ENCODE data around the gene RNF150.
"Not testable (repeated sequence)": the region's sequence is repeated elsewhere in the genome, so short reads cannot be mapped to it uniquely, and the experiment has no call there.

DNA sequence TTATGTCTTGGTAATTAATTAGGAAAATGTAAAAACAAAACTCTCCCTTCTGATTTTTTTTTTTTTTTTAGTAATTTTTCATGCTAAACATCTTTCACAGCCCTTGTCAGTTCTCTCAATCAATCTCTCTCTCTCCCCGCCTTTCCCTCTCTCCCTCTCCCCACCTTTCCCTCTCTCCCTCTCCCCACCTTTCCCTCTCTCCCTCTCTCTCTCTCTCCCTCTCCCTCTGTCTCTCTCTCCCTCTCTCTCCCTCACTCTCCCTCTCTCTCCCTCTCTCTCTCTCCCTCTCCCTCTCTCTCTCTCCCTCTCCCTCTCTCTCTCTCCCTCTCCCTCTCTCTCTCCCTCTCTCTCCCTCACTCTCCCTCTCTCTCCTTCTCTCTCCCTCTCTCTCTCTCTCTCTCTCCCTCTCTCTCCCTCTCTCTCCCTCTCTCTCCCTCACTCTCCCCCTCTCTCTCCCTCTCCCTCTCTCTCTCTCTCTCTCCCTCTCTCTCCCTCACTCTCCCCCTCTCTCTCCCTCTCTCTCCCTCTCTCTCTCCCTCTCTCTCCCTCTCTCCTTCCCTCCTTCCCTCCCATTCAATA, 322.6 kb downstream of the RNF150 start:
- TF ChIP-seq, protein P1, sequence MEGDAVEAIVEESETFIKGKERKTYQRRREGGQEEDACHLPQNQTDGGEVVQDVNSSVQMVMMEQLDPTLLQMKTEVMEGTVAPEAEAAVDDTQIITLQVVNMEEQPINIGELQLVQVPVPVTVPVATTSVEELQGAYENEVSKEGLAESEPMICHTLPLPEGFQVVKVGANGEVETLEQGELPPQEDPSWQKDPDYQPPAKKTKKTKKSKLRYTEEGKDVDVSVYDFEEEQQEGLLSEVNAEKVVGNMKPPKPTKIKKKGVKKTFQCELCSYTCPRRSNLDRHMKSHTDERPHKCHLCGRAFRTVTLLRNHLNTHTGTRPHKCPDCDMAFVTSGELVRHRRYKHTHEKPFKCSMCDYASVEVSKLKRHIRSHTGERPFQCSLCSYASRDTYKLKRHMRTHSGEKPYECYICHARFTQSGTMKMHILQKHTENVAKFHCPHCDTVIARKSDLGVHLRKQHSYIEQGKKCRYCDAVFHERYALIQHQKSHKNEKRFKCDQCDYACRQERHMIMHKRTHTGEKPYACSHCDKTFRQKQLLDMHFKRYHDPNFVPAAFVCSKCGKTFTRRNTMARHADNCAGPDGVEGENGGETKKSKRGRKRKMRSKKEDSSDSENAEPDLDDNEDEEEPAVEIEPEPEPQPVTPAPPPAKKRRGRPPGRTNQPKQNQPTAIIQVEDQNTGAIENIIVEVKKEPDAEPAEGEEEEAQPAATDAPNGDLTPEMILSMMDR (IDR thresholded peaks at IDR 0.05; ENCODE audit: insufficient read depth, low read length) = not testable (repeated sequence)
- not testable (repeated sequence) for TF ChIP-seq POLR2AphosphoS5 (IDR thresholded peaks at IDR 0.05; ENCODE audit: low read depth); REST (IDR thresholded peaks at IDR 0.05; ENCODE audit: insufficient replicate concordance, low read depth); GABPA (IDR thresholded peaks at IDR 0.05; ENCODE audit: low read depth)
